SK-N-SH treated with all-trans-retinoic acid at 6 μM for 48 hours (cell line): ENCODE measurements around the gene ANXA10.

Source experiments
- TOX ChIP-seq: fragments of 250-450 bp; sonication (Bioruptor Pico); IDR thresholded peaks from 2 replicates; pipeline ENCODE4 v1.8.0; 2021; ENCODE audit warnings: mild to moderate bottlenecking, moderate library complexity, borderline replicate concordance
- ZC3H10 ChIP-seq: fragments of 250-450 bp; sonication (Bioruptor Pico); IDR thresholded peaks from 2 replicates; pipeline ENCODE4 v1.5.1; 2021; ENCODE audit warnings: mild to moderate bottlenecking, moderate library complexity
- ZNF565 ChIP-seq: fragments of 450-650 bp; formaldehyde crosslinking; conservative IDR thresholded peaks from 2 replicates; pipeline ENCODE4 v1.5.0; 2020; ENCODE audit warnings: low read depth, mild to moderate bottlenecking, moderate library complexity

- TF ChIP-seq ZNF565 (CRISPR knock-in tag) = no peak
- no peak for TF ChIP-seq ZC3H10 (CRISPR knock-in tag)
- TF ChIP-seq TOX (CRISPR knock-in tag) = no peak
Observed at GRCh38 chr4:168199260-168199957, 107.1 kb downstream of the ANXA10 start.
